PC-9 (cell line): ENCODE data around the gene MTCL1.

Experiments
- CTCF ChIP-seq: fragments of 200-600 bp; sonication (generic); conservative IDR thresholded peaks from 2 replicates; pipeline ENCODE4 v1.6.1; 2017; ENCODE audit warnings: mixed run types, antibody characterized with exemption, mild to moderate bottlenecking, moderate library complexity
- EZH2 ChIP-seq: fragments of 200-600 bp; sonication (generic); IDR thresholded peaks from 2 replicates; pipeline ENCODE4 v1.8.0; 2017; ENCODE audit warnings: antibody characterized with exemption, low read depth

GRCh38 chr18:8792688-8793316 lies 87.4 kb downstream of the MTCL1 start:
- TF ChIP-seq CTCF (no peak), EZH2 (no peak)
